K562 (cell line): ENCODE data around the gene DNAJC6. TPM values are rescaled to one million over a fixed set of nuclear protein-coding genes. Genes with fewer than 3 reads are reported as not detected.
A peak's percentile ranks its signal among the peaks of the same experiment; 100 is the strongest.

Experiments
- ATAC-seq: fragments of 200-7000 bp; cut with Tn5 transposase; 3 replicates; pipeline ENCODE4 v1.9.1; 2020; ENCODE audit warnings: moderate library complexity
- BruUV-seq: library from RNA; stranded (reverse); fragments of 400-500 nt; replicated peaks from 2 replicates; lab custom pipeline; 2021; lab: Mats Ljungman, UMichigan
- CTCF ChIA-PET: fragments of 300-600 bp; formaldehyde crosslinking; extraction: SDS; loops from one replicate; lab custom pipeline; 2021; ENCODE audit warnings: low intra/inter-chr PET ratio; lab: Yijun Ruan, JAX
- POLR2A ChIA-PET: fragments of 300-600, 350-650 bp; sonication (Branson Sonifier 250); formaldehyde crosslinking; extraction: SDS; loops from one replicate; lab custom pipeline; 2021; ENCODE audit warnings: antibody characterized with exemption, inconsistent platforms; lab: Yijun Ruan, JAX
- DNase-seq, 4 experiments: peaks; one replicate each; pipeline versions ENCODE4 v3.0.0 to v3.0.0-alpha.2; 2011 to 2018; ENCODE audit warnings: low spot score in 3 of 4, mixed read lengths in 3 of 4; ENCODE audit errors: extremely low read depth in 1 of 4
- FAIRE-seq: peaks from 2 replicates; lab custom pipeline; 2011; peaks lifted over from hg19 to GRCh38; lab: Jason Lieb, UNC
- H2AFZ ChIP-seq: 2 replicates; pipeline ENCODE4 v1.6.0; 2011; ENCODE audit warnings: low read depth, low read length, control low read depth, inconsistent platforms
- H3K27ac ChIP-seq: fragments of 200-600 bp; 3 replicates; pipeline ENCODE4 v1.8.0; 2011; ENCODE audit warnings: low read depth, mild to moderate bottlenecking, control low read depth, inconsistent platforms, low read length, moderate library complexity, mixed read lengths; ENCODE audit errors: extremely low read depth
- H3K27me3 ChIP-seq, 2 experiments: fragments of 300-600 bp in 1 of 2; 2 replicates in 1 of 2; 3 replicates in 1 of 2; pipeline versions ENCODE4 v1.6.0 to v1.8.0; 2011; ENCODE audit warnings: inconsistent platforms in 2 of 2, low read length in 2 of 2, mild to moderate bottlenecking in 1 of 2, mixed read lengths in 1 of 2, moderate library complexity in 1 of 2; ENCODE audit not compliant: control insufficient read depth in 2 of 2, insufficient read depth in 2 of 2
- H3K36me3 ChIP-seq: fragments of 300-600 bp; 3 replicates; pipeline ENCODE4 v1.8.0; 2011; ENCODE audit warnings: mild to moderate bottlenecking, low read length, inconsistent platforms; ENCODE audit not compliant: control insufficient read depth, insufficient read depth
- H3K4me1 ChIP-seq, 2 experiments: fragments of 200-600 bp in 1 of 2; replicated peaks in 1 of 2; 2 replicates in 1 of 2; 3 replicates in 1 of 2; pipeline versions ENCODE4 v1.5.1 to v1.8.0; 2011; ENCODE audit warnings: inconsistent platforms in 2 of 2, low read length in 2 of 2, mild to moderate bottlenecking in 1 of 2, mixed read lengths in 1 of 2, moderate library complexity in 1 of 2; ENCODE audit not compliant: control insufficient read depth in 2 of 2, insufficient read depth in 2 of 2
- H3K4me2 ChIP-seq: 2 replicates; pipeline ENCODE4 v1.6.1; 2011; ENCODE audit warnings: low read length, control low read depth, inconsistent platforms, mixed read lengths; ENCODE audit not compliant: insufficient read depth
- H3K4me3 ChIP-seq: fragments of 200-600 bp; sonication (generic), shearing (Covaris generic); 2 replicates; pipeline ENCODE4 v1.5.1; 2016; ENCODE audit warnings: control low read depth, inconsistent platforms
- H3K79me2 ChIP-seq: fragments of 200-600 bp; 3 replicates; pipeline ENCODE4 v1.8.0; 2011; ENCODE audit warnings: low read length, inconsistent platforms; ENCODE audit not compliant: control insufficient read depth, insufficient read depth
- H3K9ac ChIP-seq, 2 experiments: 2 replicates each; pipeline versions ENCODE4 v1.6.0 to v1.6.1; 2011; ENCODE audit warnings: low read depth in 2 of 2, low read length in 2 of 2, control low read depth in 1 of 2, inconsistent platforms in 1 of 2, mild to moderate bottlenecking in 1 of 2, mixed read lengths in 1 of 2; ENCODE audit not compliant: insufficient read depth in 1 of 2
- H3K9me1 ChIP-seq: one replicate; pipeline ENCODE4 v1.6.0; 2011; ENCODE audit warnings: inconsistent platforms, mild to moderate bottlenecking, low read length, moderate library complexity; ENCODE audit not compliant: control insufficient read depth, insufficient read depth
- H3K9me3 ChIP-seq: replicated peaks from 2 replicates; pipeline ENCODE4 v1.5.1; 2011; ENCODE audit warnings: low read depth, low read length, inconsistent platforms; ENCODE audit not compliant: control insufficient read depth, insufficient read depth
- H4K20me1 ChIP-seq: replicated peaks from 2 replicates; pipeline ENCODE4 v1.6.1; 2011; ENCODE audit warnings: low read length, inconsistent platforms, mixed read lengths; ENCODE audit not compliant: control insufficient read depth, insufficient read depth
- ARID1B ChIP-seq: fragments of 450-650 bp; IDR thresholded peaks from 2 replicates; pipeline ENCODE4 v1.6.1; 2016; ENCODE audit warnings: antibody characterized with exemption, mild to moderate bottlenecking, inconsistent platforms
- CBFA2T2 ChIP-seq: fragments of 450-650 bp; conservative IDR thresholded peaks from 2 replicates; pipeline ENCODE4 v1.6.1; 2017; ENCODE audit warnings: mild to moderate bottlenecking
- CBFA2T3 ChIP-seq: fragments of 450-650 bp; IDR thresholded peaks from 2 replicates; pipeline ENCODE4 v1.6.1; 2017
- CC2D1A ChIP-seq: fragments of 450-650 bp; IDR thresholded peaks from 2 replicates; pipeline ENCODE4 v1.6.1; 2017; ENCODE audit warnings: mild to moderate bottlenecking
- HDAC1 ChIP-seq, 2 experiments: fragments of 450-650 bp; IDR thresholded peaks; 2 replicates each; pipeline ENCODE4 v1.6.1; 2016 to 2017; ENCODE audit warnings: inconsistent platforms in 1 of 2, mild to moderate bottlenecking in 1 of 2, moderate library complexity in 1 of 2
- HDAC2 ChIP-seq: fragments of 450-650 bp; IDR thresholded peaks from 2 replicates; pipeline ENCODE4 v1.6.1; 2016; ENCODE audit warnings: mild to moderate bottlenecking
- KLF10 ChIP-seq: fragments of 250-450 bp; sonication (Bioruptor Pico); IDR thresholded peaks from 2 replicates; pipeline ENCODE4 v1.6.1; 2021; ENCODE audit warnings: matching md5 sums
- MLLT1 ChIP-seq, 2 experiments: fragments of 450-650 bp; IDR thresholded peaks; 2 replicates each; pipeline ENCODE4 v1.6.1; 2016
- PRDM10 ChIP-seq: fragments of 450-650 bp; IDR thresholded peaks from 2 replicates; pipeline ENCODE4 v1.6.1; 2018; ENCODE audit not compliant: partially characterized antibody
- SMARCA4 ChIP-seq: fragments of 450-650 bp; IDR thresholded peaks from 2 replicates; pipeline ENCODE4 v1.6.1; 2016
- TCF3 ChIP-seq: sonication (generic); formaldehyde crosslinking; IDR thresholded peaks from 2 replicates; pipeline ENCODE4 v1.4.0; 2020; ENCODE audit warnings: mild to moderate bottlenecking, missing genetic modification reagents
- USF2 ChIP-seq: sonication (generic); formaldehyde crosslinking; IDR thresholded peaks from 2 replicates; pipeline ENCODE4 v1.5.0; 2020; ENCODE audit warnings: missing genetic modification reagents
- ZMIZ1 ChIP-seq, 2 experiments: fragments of 150-350 bp in 1 of 2; IDR thresholded peaks; 2 replicates each; pipeline ENCODE4 v1.6.1; 2012 to 2016; ENCODE audit warnings: low read depth in 2 of 2, low read length in 2 of 2, mild to moderate bottlenecking in 1 of 2, moderate library complexity in 1 of 2
- WGBS: fragments of 100-300 bp; shearing (Covaris generic); methylation state at CpG from one replicate; pipeline ENCODE4 v1.1.6; 2016; ENCODE audit warnings: low coverage, mixed read lengths; ENCODE audit not compliant: insufficient coverage; ENCODE audit errors: missing lambda C conversion rate; 5-methylcytosine and 5-hydroxymethylcytosine counted together
- in situ Hi-C: fragments of 300-500 bp; cut with MboI; formaldehyde crosslinking; loops from 4 replicates; pipeline ENCODE4 v1.15.0; 2018; ENCODE audit warnings: inconsistent platforms, mixed read lengths
- intact Hi-C: fragments of 100-400 bp; cut with micrococcal nuclease; formaldehyde crosslinking; loops from 2 replicates; pipeline ENCODE4 v1.14.2; 2022
- polyA plus RNA-seq, 8 experiments: library from polyadenylated mRNA; depleted of rRNA in 4 of 8; stranded (reverse) in 5 of 8; unstranded in 3 of 8; fragments of >200 nt; fragmentation: Nextera tagmentation in 2 of 8; fragmentation: Illumina TruSeq in 1 of 8; extraction: Ambion mirVana in 2 of 8; extraction: Trizol in 1 of 8; gene quantifications; 2 replicates each; pipeline versions ENCODE4 v1.2.1 to v1.2.3, GENCODE V29; 2011 to 2014; ENCODE audit warnings: inconsistent platforms in 1 of 8, missing spikeins in 1 of 8
- total RNA-seq, 7 experiments: library from RNA; depleted of rRNA in 6 of 7; stranded (reverse); fragments of >200 nt in 6 of 7; fragmentation: Illumina TruSeq in 2 of 7; extraction: Trizol in 2 of 7; gene quantifications; 2 replicates each; pipeline versions ENCODE4 v1.2.1 to v1.2.3, GENCODE V29; 2011 to 2021; ENCODE audit warnings: low replicate concordance in 1 of 7

The DNAJC6 gene
- total and polyA plus RNA-seq, 9 of the 15 experiments (the other 6 are each of a cell fraction or from before 2014, with no cell fraction given), result 6.7 to 78.7 (median 28.0) TPM

GRCh38 chr1:65437616-65438015 is 128.3 kb downstream of the DNAJC6 start:
- Histone ChIP-seq H3K9me3 (no peaks in the 10 kb centered on the region), H3K36me3 (peaks cover 33% of the 10 kb centered on the region), H4K20me1 (no peaks in the 10 kb centered on the region), H3K27me3 (no peaks in the 10 kb centered on the region), H3K79me2 (peaks cover 13% of the 10 kb centered on the region; the same call in 1 of the 3 replicates), H2AFZ (peak overlapping the region; percentile 52; the same call in 1 of the 2 replicates), H3K9ac (peak overlapping the region in 1 of 2 experiments; percentile 22; a peak in 2 of 4 replicates), H3K4me2 (peak overlapping the region; percentile 35), H3K27ac (peak overlapping the region; percentile 57; the same call in 2 of the 3 replicates), H3K4me3 (no peak overlapping the region), H3K9me1 (no peaks in the 10 kb centered on the region), H3K4me1 (peaks cover 9 to 20% of the 10 kb centered on the region in 2 experiments; a peak in 4 of 5 replicates)
- ATAC-seq (peak; percentile 79), FAIRE-seq (peak; percentile 15), DNase-seq (peak in 2 of 4 experiments; percentile 28 to 64)
- POLR2A ChIA-PET, result interaction anchor here (0.6 kb wide), 1 partner anchor 259 kb away, joined by 3 read pairs; no protein-coding TSS in a partner anchor
- CTCF ChIA-PET, result no interaction called here
- intact Hi-C loops, result loop anchor here (10.0 kb wide), 1 partner anchor 517 kb away; no protein-coding TSS in a partner anchor
- no TSS peak for BruUV-seq
- in situ Hi-C loops, result loop anchor here (10.0 kb wide), 1 partner anchor 257 kb away; no protein-coding TSS in a partner anchor
- 21% methylated on average over 7 of the region's 7 CpGs for WGBS
- TF ChIP-seq PRDM10 (peak; percentile 16), ZMIZ1 (IDR thresholded peaks at IDR 0.05; ENCODE audit: low read depth in 2 of 2, low read length in 2 of 2) (no peak), CBFA2T2 (peak; percentile 54), CC2D1A (0 out of 2 replicates have a peak, but pooled peaks have one; percentile 21), HDAC2 (0 out of 2 replicates have a peak, but pooled peaks have one; percentile 10), SMARCA4 (peak; percentile 20; the same call in 1 of the 2 replicates), USF2 (CRISPR knock-in tag) (no peak), KLF10 (no peak), CBFA2T3 (peak; percentile 74), TCF3 (CRISPR knock-in tag) (peak; percentile 58), ARID1B (peak; percentile 57), MLLT1 (IDR thresholded peaks at IDR 0.05) (peak in 1 of 2 experiments; percentile 44; a peak in 1 of 4 replicates), HDAC1 (IDR thresholded peaks at IDR 0.05) (0 out of 4 replicates have a peak, but pooled peaks of 1 of the 2 experiments have one; percentile 37)
